Nephron (organoid): ENCODE measurements around the gene BPIFA3.

Source experiments
- H3K27ac Mint-ChIP-seq, 3 experiments: 2 replicates each; pipeline ENCODE4 v1.8.0; 2020; ENCODE audit warnings: mixed read lengths in 3 of 3, mild to moderate bottlenecking in 2 of 3, moderate library complexity in 1 of 3
- H3K27me3 Mint-ChIP-seq: 2 replicates; pipeline ENCODE4 v1.8.0; 2021; ENCODE audit warnings: low read depth, mild to moderate bottlenecking, moderate library complexity, mixed read lengths
- H3K36me3 Mint-ChIP-seq: 2 replicates; pipeline ENCODE4 v1.8.0; 2020; ENCODE audit warnings: low read depth, mixed read lengths
- H3K4me1 Mint-ChIP-seq: 2 replicates; pipeline ENCODE4 v1.8.0; 2020; ENCODE audit warnings: mixed read lengths
- H3K4me3 Mint-ChIP-seq, 3 experiments: 2 replicates each; pipeline ENCODE4 v1.8.0; 2020; ENCODE audit warnings: mild to moderate bottlenecking in 3 of 3, mixed read lengths in 3 of 3, moderate library complexity in 2 of 3
- H3K9me3 Mint-ChIP-seq: 2 replicates; pipeline ENCODE4 v1.8.0; 2020; ENCODE audit warnings: mixed read lengths
- CTCF ChIP-seq, 3 experiments: fragments of 200-600 bp; sonication (generic); IDR thresholded peaks; one replicate each; pipeline ENCODE4 v1.5.0; 2021; ENCODE audit warnings: antibody characterized with exemption in 3 of 3; ENCODE audit not compliant: unreplicated experiment in 3 of 3

The BPIFA3 gene

GRCh38 chr20:33267701-33268100 lies 50.5 kb downstream of the BPIFA3 start:
- Mint-ChIP-seq H3K36me3 (no peaks in the 10 kb centered on the region), H3K4me3 (no peak overlapping the region), H3K27me3 (peaks cover 27% of the 10 kb centered on the region), H3K4me1 (peaks cover 15% of the 10 kb centered on the region), H3K9me3 (no peaks in the 10 kb centered on the region), H3K27ac (no peak overlapping the region)
- TF ChIP-seq CTCF (IDR thresholded peaks at IDR 0.05; ENCODE audit: unreplicated experiment in 3 of 3) = no peak

- no peaks in the 10 kb centered on the region for H3K36me3 Mint-ChIP-seq
- no peak overlapping the region for H3K27ac Mint-ChIP-seq
- H3K4me3 Mint-ChIP-seq = no peak overlapping the region
- TF ChIP-seq CTCF (IDR thresholded peaks at IDR 0.05; ENCODE audit: unreplicated experiment in 3 of 3) = no peak
- H3K9me3 Mint-ChIP-seq = no peaks in the 10 kb centered on the region
- peaks cover 48% of the 10 kb centered on the region for H3K27me3 Mint-ChIP-seq
- no peaks in the 10 kb centered on the region for H3K4me1 Mint-ChIP-seq
Measured at GRCh38 chr20:33272155-33272873, 55.2 kb downstream of the BPIFA3 start.

- Mint-ChIP-seq H3K9me3 (no peaks in the 10 kb centered on the region), H3K27ac (no peak overlapping the region), H3K36me3 (no peaks in the 10 kb centered on the region), H3K4me3 (no peak overlapping the region), H3K4me1 (peaks cover 6% of the 10 kb centered on the region), H3K27me3 (peaks cover 42% of the 10 kb centered on the region)
- no peak for TF ChIP-seq CTCF (IDR thresholded peaks at IDR 0.05; ENCODE audit: unreplicated experiment in 3 of 3)
Measured at GRCh38 chr20:33273117-33273851, 56.1 kb downstream of the BPIFA3 start.

- H3K4me1 Mint-ChIP-seq = peaks cover 6% of the 10 kb centered on the region
- TF ChIP-seq CTCF (IDR thresholded peaks at IDR 0.05; ENCODE audit: unreplicated experiment in 3 of 3) = no peak
- no peaks in the 10 kb centered on the region for H3K36me3 Mint-ChIP-seq
- peaks cover 41% of the 10 kb centered on the region for H3K27me3 Mint-ChIP-seq
- H3K9me3 Mint-ChIP-seq = no peaks in the 10 kb centered on the region
- H3K4me3 Mint-ChIP-seq = no peak overlapping the region
- H3K27ac Mint-ChIP-seq = no peak overlapping the region
Measured at GRCh38 chr20:33275215-33275614, 58.1 kb downstream of the BPIFA3 start.

- TF ChIP-seq CTCF (IDR thresholded peaks at IDR 0.05; ENCODE audit: unreplicated experiment in 3 of 3) = no peak
- Mint-ChIP-seq H3K4me3 (no peak overlapping the region), H3K27me3 (peaks cover 35% of the 10 kb centered on the region), H3K9me3 (no peaks in the 10 kb centered on the region), H3K4me1 (peaks cover 6% of the 10 kb centered on the region), H3K27ac (no peak overlapping the region), H3K36me3 (no peaks in the 10 kb centered on the region)
Measured at GRCh38 chr20:33275871-33276270, 58.7 kb downstream of the BPIFA3 start.
